ENCODE measurements around the gene IRF2BP2.

The IRF2BP2 gene

DNA sequence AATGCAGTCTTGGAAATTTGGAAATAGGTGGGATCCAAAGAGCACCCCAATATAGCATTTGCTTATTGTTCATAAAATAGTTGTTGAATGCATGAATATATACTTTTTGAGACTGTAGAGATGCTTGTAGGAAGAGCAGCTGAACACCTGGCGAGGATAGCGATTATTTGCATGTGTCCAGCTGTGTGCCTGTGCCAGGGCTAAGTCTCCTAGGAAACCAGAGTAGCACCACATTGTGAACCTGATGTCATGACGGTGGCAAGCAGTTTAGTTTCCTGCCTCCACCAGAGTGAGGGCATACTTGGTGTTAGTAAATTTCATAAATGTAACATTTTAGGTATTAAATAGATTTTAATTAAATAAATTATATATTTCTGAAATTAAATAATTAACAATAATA lies 37.3 kb upstream of the IRF2BP2 start:
- Histone ChIP-seq H3K9me3 (ENCODE audit: control insufficient read depth, insufficient read depth, low read depth, low read length) (no peaks in the 10 kb centered on the region), H3K36me3 (ENCODE audit: control insufficient read depth in 2 of 2, insufficient read depth in 1 of 2, low read length in 2 of 2) (no peaks in the 10 kb centered on the region), H3K4me1 (ENCODE audit: control insufficient read depth, insufficient read depth, low read length) (no peaks in the 10 kb centered on the region), H3K27ac (ENCODE audit: extremely low read depth, low read depth, low read length) (no peak overlapping the region), H3K4me3 (ENCODE audit: low read depth, low read length) (no peak overlapping the region)
- POLR2A ChIA-PET, result no interaction called here
- TF ChIP-seq ZNF302 (tag by site-specific recombination; IDR thresholded peaks at IDR 0.05; ENCODE audit: low read depth), result no peak
- CTCF ChIA-PET, result interaction anchor here (0.6 to 1.5 kb wide), 5 partner anchors 14 to 302 kb away, joined by 3 to 4 read pairs (median 3); no protein-coding TSS in a partner anchor

DNA sequence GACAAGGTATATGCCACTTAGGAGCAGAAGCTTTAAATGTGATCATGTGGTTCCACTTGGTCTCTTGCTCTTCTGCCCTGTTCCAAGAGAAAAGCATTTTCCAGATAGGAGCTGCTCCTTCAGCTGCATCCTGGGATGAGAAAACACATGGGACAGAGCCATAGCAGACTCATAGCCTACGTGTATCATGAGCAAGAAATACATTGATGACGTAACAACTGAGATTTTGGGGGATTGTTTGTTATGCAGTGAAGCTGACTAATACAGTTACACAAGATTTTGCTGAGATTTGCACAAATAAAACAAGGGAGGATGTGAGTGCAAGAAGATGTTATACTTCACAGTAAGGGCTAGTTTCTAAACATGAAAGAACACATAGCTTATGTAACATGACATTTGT lies 36.0 kb upstream of the IRF2BP2 start:
- no peaks in the 10 kb centered on the region for H3K36me3 ChIP-seq (ENCODE audit: control insufficient read depth in 2 of 2, insufficient read depth in 1 of 2, low read length in 2 of 2)
- H3K9me3 ChIP-seq (ENCODE audit: control insufficient read depth, insufficient read depth, low read depth, low read length), result no peaks in the 10 kb centered on the region
- no peaks in the 10 kb centered on the region for H3K4me1 ChIP-seq (ENCODE audit: control insufficient read depth, insufficient read depth, low read length)
- POLR2A ChIA-PET, result interaction anchor here (1.3 kb wide), 1 partner anchor 14 kb away, joined by 4 read pairs; no protein-coding TSS in a partner anchor
- CTCF ChIA-PET, result interaction anchor here (0.6 to 1.5 kb wide), 6 partner anchors 25 to 333 kb away, joined by 3 read pairs; no protein-coding TSS in a partner anchor
- H3K27ac ChIP-seq (ENCODE audit: extremely low read depth, low read depth, low read length), result no peak overlapping the region
- H3K4me3 ChIP-seq (ENCODE audit: low read depth, low read length), result no peak overlapping the region
- TF ChIP-seq ZNF132 (tag by site-specific recombination; IDR thresholded peaks at IDR 0.05; ENCODE audit: borderline replicate concordance) (no peak), ZNF175 (tag by site-specific recombination; IDR thresholded peaks at IDR 0.05) (no peak), ZNF112 (tag by site-specific recombination; IDR thresholded peaks at IDR 0.05) (no peak), ZNF677 (tag by site-specific recombination; IDR thresholded peaks at IDR 0.05) (no peak), GLIS1 (tag by site-specific recombination; IDR thresholded peaks at IDR 0.05) (no peak), FEZF1 (tag by site-specific recombination; IDR thresholded peaks at IDR 0.05) (no peak), ZBTB48 (tag by site-specific recombination; IDR thresholded peaks at IDR 0.05) (no peak), ZNF221 (tag by site-specific recombination; IDR thresholded peaks at IDR 0.05; ENCODE audit: borderline replicate concordance) (no peak), ZNF571 (tag by site-specific recombination; IDR thresholded peaks at IDR 0.05) (no peak), GLI2 (tag by site-specific recombination; IDR thresholded peaks at IDR 0.05; ENCODE audit: borderline replicate concordance, low read depth) (no peak), BCL11B (tag by site-specific recombination; IDR thresholded peaks at IDR 0.05; ENCODE audit: low read depth) (no peak), ZSCAN16 (tag by site-specific recombination; IDR thresholded peaks at IDR 0.05) (no peak), ZNF366 (tag by site-specific recombination; conservative IDR thresholded peaks at IDR 0.05) (no peak), ZNF23 (tag by site-specific recombination; IDR thresholded peaks at IDR 0.05; ENCODE audit: borderline replicate concordance) (no peak), ZNF776 (tag by site-specific recombination; IDR thresholded peaks at IDR 0.05; ENCODE audit: borderline replicate concordance) (no peak), ZNF184 (tag by site-specific recombination; IDR thresholded peaks at IDR 0.05) (no peak), ZNF785 (tag by site-specific recombination; IDR thresholded peaks at IDR 0.05) (no peak), ZSCAN30 (tag by site-specific recombination; IDR thresholded peaks at IDR 0.05) (no peak), GFI1B (tag by site-specific recombination; IDR thresholded peaks at IDR 0.05) (peak; percentile 44; the same call in 1 of the 2 replicates), ZNF202 (tag by site-specific recombination; IDR thresholded peaks at IDR 0.05; ENCODE audit: borderline replicate concordance) (no peak), ZNF664 (tag by site-specific recombination; IDR thresholded peaks at IDR 0.05) (no peak)
- TF ChIP-seq, protein P1, sequence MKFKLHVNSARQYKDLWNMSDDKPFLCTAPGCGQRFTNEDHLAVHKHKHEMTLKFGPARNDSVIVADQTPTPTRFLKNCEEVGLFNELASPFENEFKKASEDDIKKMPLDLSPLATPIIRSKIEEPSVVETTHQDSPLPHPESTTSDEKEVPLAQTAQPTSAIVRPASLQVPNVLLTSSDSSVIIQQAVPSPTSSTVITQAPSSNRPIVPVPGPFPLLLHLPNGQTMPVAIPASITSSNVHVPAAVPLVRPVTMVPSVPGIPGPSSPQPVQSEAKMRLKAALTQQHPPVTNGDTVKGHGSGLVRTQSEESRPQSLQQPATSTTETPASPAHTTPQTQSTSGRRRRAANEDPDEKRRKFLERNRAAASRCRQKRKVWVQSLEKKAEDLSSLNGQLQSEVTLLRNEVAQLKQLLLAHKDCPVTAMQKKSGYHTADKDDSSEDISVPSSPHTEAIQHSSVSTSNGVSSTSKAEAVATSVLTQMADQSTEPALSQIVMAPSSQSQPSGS (tag by site-specific recombination; IDR thresholded peaks at IDR 0.05; ENCODE audit: low read depth), result 0 out of 2 replicates have a peak, but pooled peaks have one; percentile 29
- TF ChIP-seq, protein P2, sequence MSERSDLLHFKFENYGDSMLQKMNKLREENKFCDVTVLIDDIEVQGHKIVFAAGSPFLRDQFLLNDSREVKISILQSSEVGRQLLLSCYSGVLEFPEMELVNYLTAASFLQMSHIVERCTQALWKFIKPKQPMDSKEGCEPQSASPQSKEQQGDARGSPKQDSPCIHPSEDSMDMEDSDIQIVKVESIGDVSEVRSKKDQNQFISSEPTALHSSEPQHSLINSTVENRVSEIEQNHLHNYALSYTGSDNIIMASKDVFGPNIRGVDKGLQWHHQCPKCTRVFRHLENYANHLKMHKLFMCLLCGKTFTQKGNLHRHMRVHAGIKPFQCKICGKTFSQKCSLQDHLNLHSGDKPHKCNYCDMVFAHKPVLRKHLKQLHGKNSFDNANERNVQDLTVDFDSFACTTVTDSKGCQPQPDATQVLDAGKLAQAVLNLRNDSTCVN (tag by site-specific recombination; optimal IDR thresholded peaks at IDR 0.05), result no peak
- TF ChIP-seq, protein P3, sequence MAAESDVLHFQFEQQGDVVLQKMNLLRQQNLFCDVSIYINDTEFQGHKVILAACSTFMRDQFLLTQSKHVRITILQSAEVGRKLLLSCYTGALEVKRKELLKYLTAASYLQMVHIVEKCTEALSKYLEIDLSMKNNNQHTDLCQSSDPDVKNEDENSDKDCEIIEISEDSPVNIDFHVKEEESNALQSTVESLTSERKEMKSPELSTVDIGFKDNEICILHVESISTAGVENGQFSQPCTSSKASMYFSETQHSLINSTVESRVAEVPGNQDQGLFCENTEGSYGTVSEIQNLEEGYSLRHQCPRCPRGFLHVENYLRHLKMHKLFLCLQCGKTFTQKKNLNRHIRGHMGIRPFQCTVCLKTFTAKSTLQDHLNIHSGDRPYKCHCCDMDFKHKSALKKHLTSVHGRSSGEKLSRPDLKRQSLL (tag by site-specific recombination; IDR thresholded peaks at IDR 0.05), result no peak
- TF ChIP-seq, protein P4, sequence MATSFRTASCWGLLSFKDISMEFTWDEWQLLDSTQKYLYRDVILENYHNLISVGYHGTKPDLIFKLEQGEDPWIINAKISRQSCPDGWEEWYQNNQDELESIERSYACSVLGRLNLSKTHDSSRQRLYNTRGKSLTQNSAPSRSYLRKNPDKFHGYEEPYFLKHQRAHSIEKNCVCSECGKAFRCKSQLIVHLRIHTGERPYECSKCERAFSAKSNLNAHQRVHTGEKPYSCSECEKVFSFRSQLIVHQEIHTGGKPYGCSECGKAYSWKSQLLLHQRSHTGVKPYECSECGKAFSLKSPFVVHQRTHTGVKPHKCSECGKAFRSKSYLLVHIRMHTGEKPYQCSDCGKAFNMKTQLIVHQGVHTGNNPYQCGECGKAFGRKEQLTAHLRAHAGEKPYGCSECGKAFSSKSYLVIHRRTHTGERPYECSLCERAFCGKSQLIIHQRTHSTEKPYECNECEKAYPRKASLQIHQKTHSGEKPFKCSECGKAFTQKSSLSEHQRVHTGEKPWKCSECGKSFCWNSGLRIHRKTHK (tag by site-specific recombination; IDR thresholded peaks at IDR 0.05), result no peak
- TF ChIP-seq, protein P5, sequence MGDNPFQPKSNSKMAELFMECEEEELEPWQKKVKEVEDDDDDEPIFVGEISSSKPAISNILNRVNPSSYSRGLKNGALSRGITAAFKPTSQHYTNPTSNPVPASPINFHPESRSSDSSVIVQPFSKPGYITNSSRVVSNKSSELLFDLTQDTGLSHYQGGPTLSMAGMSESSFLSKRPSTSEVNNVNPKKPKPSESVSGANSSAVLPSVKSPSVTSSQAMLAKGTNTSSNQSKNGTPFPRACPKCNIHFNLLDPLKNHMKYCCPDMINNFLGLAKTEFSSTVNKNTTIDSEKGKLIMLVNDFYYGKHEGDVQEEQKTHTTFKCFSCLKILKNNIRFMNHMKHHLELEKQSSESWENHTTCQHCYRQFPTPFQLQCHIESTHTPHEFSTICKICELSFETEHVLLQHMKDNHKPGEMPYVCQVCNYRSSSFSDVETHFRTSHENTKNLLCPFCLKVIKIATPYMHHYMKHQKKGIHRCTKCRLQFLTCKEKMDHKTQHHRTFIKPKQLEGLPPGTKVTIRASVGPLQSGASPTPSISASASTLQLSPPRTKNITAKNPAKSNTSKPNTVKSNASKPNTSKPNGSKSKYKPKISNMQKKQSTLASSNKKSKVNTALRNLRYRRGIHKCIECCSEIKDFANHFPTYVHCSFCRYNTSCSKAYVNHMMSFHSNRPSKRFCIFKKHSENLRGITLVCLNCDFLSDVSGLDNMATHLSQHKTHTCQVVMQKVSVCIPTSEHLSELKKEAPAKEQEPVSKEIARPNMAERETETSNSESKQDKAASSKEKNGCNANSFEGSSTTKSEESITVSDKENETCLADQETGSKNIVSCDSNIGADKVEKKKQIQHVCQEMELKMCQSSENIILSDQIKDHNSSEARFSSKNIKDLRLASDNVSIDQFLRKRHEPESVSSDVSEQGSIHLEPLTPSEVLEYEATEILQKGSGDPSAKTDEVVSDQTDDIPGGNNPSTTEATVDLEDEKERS (tag by site-specific recombination; IDR thresholded peaks at IDR 0.05), result peak; percentile 89

Measured in HEK293 (cell line).